ENCODE data around the gene ZNF746.

The ZNF746 gene

DNA sequence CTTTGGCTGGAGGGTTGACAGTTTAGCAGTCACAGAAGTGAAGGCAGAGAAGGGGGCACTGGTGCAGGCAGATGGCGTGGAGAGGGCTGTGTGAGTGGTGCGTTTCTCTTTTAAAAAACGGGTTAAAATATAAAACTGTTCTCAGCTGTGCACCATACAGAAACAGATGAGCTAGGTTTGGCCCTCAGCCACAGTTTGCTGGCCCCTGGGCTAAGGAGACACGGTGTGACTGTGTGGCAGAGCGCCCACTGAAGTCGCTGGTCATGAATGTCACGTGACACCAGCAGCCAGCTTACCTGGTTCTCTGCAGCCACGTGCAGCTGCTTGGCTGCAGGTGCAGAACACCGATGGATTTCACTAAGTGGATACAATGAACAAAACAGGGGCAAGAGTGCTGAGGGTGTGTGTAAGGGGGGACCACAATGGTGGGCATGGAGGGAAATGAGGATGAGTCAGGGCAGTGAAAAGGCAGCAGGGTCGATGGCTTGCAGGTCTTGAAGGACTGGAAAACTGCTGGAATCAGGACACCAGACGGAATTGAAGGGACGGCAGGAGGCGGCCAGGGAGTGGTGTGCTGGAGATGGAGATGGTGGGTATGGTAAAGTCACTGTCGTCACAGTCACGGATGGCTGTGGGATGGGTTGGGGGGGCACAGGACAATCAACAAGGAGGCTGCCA, 7.4 kb downstream of the ZNF746 start:
- DNase-seq (ENCODE audit: low read depth) = no peak

- DNase-seq (ENCODE audit: low read depth) = no peak
Measured at GRCh38 chr7:149489391-149490024, 8.1 kb downstream of the ZNF746 start.

GRCh38 chr7:149479568-149479967, 18.0 kb downstream of the ZNF746 start:
- DNase-seq (ENCODE audit: low read depth) = no peak

DNA sequence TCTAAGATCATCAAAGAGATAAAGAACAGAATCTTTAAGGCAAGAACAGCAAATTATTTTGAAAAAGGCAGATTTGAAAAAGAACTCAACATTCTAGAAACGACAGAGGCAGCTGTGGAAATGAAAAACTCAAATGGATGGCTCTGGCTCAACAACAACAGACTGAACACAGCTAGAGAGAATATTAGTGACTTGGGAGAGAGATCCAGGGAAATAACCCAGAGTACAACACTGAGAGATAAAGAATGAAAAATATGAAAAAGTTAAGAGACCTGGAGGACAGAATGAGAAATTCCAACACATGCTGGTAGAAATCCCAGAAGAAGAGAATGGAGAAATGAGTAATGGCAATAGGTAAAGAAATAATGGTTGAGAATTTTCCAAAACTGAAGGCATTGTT, 18.9 kb downstream of the ZNF746 start:
- no peak for DNase-seq (ENCODE audit: low read depth)

DNA sequence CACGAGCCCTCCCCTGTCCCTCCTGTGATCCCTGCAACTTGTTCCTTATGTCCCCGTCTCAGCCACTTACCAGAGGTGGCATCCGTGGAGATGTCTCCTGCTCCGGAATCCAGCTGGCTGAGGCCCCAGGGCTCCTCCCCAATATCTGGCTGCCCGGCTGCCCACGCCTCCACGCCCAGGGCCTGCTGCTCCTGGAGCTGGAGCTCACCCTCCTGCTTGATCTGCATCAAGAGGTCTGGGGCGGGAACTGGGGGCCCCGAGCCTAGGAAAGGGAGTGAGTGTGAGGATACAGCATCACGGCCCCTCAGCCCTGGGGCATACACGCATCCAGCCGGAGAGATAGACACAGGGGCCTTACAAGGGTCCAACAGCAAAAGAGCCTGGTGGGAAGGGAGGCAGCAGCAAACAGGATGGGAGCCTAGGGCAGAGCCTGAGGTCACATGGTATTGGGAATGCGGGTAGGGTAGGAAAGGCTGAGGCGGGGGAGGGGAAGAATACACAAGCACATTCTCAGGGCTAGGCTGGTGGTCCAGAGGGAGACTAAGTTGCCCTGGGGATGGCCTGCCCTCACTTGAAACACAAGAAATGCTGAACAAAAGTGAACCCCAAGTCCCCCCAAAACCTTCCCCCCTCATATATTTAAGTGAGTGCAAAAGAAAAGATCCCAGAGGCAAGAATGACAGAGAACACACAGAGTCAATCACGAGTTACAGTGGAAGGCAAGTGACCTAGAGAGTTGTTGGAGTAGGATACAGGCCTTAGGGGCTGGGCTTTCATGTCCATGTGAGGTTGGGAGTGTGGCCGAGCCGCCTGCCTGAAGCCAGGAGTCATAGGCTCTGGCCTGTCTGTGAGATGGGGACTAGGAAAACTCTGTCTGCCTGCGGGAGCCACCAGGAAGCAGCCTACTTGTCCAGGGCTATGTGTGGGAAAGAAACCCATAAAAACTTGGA, 19.8 kb downstream of the ZNF746 start:
- DNase-seq (ENCODE audit: low read depth) = no peak

DNA sequence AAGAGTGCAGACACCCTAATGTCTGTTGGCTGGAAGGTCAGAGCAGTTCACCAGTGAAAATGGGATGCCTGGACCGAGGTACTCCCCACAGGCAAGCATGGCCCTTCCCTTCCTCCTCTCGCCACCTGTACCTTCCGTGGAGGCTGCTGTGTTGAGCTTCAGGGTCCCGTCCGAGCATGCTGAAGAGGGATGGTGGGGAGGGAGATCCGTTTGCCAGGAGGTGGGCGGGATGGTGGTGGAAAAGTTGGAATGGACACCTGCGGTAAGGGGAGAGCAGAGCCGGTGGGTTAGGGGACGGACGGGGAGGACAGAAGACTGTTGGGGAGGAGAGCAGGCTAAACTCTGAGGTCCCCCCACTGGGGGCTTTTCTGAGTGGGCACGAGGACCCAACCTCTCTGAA, 20.8 kb downstream of the ZNF746 start:
- DNase-seq (ENCODE audit: low read depth) = no peak

DNA sequence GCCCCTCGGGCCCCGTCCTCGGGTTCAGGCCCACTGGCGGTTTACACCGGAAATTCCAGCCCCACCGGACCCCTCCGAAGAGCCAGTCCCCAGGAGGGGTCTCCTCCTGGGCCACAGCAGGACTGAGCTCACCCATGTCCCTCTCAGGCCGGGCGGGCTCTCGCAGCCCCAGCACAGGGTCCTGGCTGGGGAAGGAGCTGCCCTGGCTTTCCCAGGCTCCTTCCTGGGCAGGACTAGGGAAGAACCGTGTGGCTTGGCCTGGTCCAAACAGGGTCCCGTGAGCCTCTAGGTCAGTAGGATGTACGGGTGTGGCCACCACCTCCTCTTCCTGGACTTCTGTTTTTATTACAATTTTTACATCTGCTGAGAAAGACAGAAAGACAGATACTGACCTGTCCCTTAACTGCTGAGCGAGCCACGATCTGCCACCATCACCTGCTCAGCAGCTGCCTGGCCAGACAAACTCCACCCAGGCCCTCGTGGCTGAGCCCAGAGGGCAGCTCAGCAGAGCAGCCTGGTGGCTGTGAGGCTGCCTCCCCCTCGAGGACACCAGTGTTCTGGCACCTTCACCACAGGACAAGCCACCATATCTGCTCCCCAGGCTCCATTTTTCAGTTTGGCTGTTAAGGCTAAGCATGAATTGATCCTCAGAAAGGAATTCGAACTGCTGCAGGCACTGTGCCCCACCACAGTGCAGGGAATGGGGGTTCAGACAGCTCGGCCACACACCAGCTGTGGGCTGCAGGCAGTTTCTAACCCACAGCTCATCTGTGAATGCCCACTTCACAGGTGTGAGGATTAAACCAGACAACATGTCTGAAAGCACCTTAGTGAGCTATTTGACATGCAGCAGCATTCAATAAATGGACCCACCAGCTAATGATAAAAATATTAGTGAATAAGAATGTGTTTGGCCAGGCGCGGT, 22.2 kb downstream of the ZNF746 start:
- no peak for DNase-seq (ENCODE audit: low read depth)

GRCh38 chr7:149474309-149475120, 23.1 kb downstream of the ZNF746 start:
- no peak for DNase-seq (ENCODE audit: low read depth)

GRCh38 chr7:149473251-149473650, 24.4 kb downstream of the ZNF746 start:
- no peak for DNase-seq (ENCODE audit: low read depth)

GRCh38 chr7:149471289-149471953, 26.2 kb downstream of the ZNF746 start:
- no peak for DNase-seq (ENCODE audit: low read depth)

- no peak for DNase-seq (ENCODE audit: low read depth)
Measured at GRCh38 chr7:149469806-149470205, 27.8 kb downstream of the ZNF746 start.

- DNase-seq (ENCODE audit: low read depth) = peak; percentile 9
Measured at GRCh38 chr7:149468208-149468607, 29.4 kb downstream of the ZNF746 start.

- DNase-seq (ENCODE audit: low read depth) = no peak
Measured at GRCh38 chr7:149467321-149467859, 30.2 kb downstream of the ZNF746 start.

DNA sequence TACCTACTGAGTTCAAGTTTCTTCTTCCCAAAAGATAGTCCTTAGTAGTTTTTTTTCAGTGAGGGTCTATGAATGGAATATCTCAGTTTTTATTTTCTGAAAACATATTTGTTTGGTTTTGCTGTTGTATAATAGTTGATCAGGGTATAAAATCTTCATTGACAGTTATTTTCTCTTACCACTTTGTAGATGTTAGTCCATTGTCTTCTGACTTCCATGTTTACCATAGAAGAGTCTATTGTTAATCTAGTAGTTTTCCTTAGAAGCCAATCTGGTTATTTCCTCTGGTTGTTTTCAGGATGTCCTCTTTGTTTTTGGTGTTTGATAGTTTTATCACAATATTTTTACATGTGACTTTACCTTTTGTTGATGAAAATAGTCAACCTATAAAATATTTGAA, 31.2 kb downstream of the ZNF746 start:
- no peak for DNase-seq (ENCODE audit: low read depth)

GRCh38 chr7:149463500-149464161, 34.0 kb downstream of the ZNF746 start:
- no peak for DNase-seq (ENCODE audit: low read depth)

DNA sequence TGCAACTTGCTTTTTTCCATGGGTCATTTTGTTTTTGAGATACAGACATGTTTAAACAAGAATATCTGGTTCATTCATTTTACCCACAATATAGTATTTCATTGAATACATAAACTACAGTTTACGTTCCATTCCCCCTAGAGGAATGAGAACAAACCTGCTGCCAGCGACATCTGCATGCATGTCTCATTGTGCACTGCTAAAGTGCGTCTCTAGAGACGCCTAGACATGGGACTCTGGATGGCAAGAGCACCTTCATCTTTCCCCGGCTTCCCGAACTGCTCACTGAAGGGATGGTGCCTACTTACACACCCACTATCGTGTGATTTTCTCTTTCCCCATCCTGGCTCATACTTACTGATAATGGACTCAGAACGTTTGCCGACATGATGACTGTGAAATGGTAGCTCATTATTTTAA, 35.5 kb downstream of the ZNF746 start:
- DNase-seq (ENCODE audit: low read depth) = no peak

DNA sequence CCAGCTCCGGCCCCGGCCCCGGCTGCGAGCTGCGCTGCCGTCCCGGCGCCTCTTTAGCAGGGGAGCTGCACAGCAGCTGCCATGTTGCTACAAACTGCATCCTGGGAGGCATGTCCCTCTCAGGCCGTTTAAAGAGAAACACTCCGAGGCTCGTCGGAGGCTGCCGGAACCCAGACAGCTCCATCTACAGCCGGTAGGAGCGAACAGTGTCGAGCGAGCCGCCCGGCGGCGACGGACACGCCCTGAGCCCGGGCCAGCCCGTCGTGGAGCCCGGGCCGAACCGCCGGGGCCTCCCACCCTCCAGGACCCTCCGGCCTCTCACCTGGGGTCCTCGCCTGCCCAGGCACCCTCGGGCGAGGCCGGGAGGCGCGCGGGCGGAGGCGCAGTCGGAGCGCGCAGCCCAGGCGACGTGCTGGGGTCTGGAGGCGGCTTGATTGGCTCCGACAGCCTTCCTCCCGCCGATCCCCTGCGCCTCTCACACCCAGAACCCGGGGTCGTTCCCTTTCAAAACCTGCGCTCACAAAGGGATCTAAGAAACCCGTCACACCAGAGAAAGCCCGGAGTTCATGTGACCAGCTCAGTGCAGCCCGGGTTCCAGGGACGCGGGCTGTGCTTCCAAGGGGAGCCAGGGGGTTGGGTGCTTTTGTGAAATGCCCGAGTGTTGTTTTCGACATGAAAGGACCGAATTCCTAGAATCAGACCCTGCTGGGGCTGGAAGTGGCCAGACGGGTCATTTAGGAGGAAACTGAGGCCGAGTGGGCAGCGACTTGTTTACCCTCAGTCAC, 36.9 kb downstream of the ZNF746 start, which contains the start of gene ZNF777:
Gene ZNF777 (minus strand): TSS at position 570 of the 785 bp plus-strand sequence. CDS start 5,040 bp downstream, outside the sequence.
- peak; percentile 86 for DNase-seq (ENCODE audit: low read depth)

Data from stromal cell of bone marrow (primary cell).